ENCODE measurements around the gene TMCC3. TPM values are rescaled to one million over a fixed set of nuclear protein-coding genes. Genes with fewer than 3 reads are reported as not detected.
A peak's percentile ranks its signal among the peaks of the same experiment; 100 is the strongest.

Gene TMCC3
- total and polyA plus RNA-seq, 2 experiments from 2014 or later = 1.4 to 3.6 TPM

- Mint-ChIP-seq H3K27me3 (ENCODE audit: insufficient read depth, low read depth, poor library complexity) (no peaks in the 10 kb centered on the region), H3K4me3 (no peak overlapping the region), H3K36me3 (ENCODE audit: low read depth) (no peaks in the 10 kb centered on the region), H3K9me3 (peaks cover 15% of the 10 kb centered on the region; the same call in 2 of the 3 replicates), H3K27ac (peak overlapping the region; percentile 41; the same call in 1 of the 2 replicates), H3K4me1 (no peaks in the 10 kb centered on the region)
- DNase-seq (ENCODE audit: low spot score) = no peak
- H3K4me3 ChIP-seq = no peak overlapping the region
- no peaks in the 10 kb centered on the region for H3K79me2 ChIP-seq (replicated peaks; ENCODE audit: insufficient read depth)
- TF ChIP-seq ZNF462 (CRISPR knock-in tag; IDR thresholded peaks at IDR 0.05) = no peak
- TF ChIP-seq JUNB (IDR thresholded peaks at IDR 0.05; ENCODE audit: unreplicated experiment) = no peak
- TF ChIP-seq ETS1 (IDR thresholded peaks at IDR 0.05) = no peak
- no peak for TF ChIP-seq ZNF114 (CRISPR knock-in tag; IDR thresholded peaks at IDR 0.05)
- TF ChIP-seq, protein P1, sequence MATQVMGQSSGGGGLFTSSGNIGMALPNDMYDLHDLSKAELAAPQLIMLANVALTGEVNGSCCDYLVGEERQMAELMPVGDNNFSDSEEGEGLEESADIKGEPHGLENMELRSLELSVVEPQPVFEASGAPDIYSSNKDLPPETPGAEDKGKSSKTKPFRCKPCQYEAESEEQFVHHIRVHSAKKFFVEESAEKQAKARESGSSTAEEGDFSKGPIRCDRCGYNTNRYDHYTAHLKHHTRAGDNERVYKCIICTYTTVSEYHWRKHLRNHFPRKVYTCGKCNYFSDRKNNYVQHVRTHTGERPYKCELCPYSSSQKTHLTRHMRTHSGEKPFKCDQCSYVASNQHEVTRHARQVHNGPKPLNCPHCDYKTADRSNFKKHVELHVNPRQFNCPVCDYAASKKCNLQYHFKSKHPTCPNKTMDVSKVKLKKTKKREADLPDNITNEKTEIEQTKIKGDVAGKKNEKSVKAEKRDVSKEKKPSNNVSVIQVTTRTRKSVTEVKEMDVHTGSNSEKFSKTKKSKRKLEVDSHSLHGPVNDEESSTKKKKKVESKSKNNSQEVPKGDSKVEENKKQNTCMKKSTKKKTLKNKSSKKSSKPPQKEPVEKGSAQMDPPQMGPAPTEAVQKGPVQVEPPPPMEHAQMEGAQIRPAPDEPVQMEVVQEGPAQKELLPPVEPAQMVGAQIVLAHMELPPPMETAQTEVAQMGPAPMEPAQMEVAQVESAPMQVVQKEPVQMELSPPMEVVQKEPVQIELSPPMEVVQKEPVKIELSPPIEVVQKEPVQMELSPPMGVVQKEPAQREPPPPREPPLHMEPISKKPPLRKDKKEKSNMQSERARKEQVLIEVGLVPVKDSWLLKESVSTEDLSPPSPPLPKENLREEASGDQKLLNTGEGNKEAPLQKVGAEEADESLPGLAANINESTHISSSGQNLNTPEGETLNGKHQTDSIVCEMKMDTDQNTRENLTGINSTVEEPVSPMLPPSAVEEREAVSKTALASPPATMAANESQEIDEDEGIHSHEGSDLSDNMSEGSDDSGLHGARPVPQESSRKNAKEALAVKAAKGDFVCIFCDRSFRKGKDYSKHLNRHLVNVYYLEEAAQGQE (IDR thresholded peaks at IDR 0.05; ENCODE audit: unreplicated experiment) = no peak
- no peak for TF ChIP-seq EZH2 (IDR thresholded peaks at IDR 0.05; ENCODE audit: low read depth, unreplicated experiment)
- no peak for TF ChIP-seq CTCF (conservative IDR thresholded peaks at IDR 0.05; ENCODE audit: low read depth in 2 of 2)
- no peak for TF ChIP-seq EZH2phosphoT487 (IDR thresholded peaks at IDR 0.05; ENCODE audit: unreplicated experiment)
- no peak for TF ChIP-seq STAT1 (IDR thresholded peaks at IDR 0.05; ENCODE audit: unreplicated experiment)
- TF ChIP-seq ZNF331 (CRISPR knock-in tag; IDR thresholded peaks at IDR 0.05; ENCODE audit: low read depth) = no peak
- TF ChIP-seq NANOG (IDR thresholded peaks at IDR 0.05; ENCODE audit: borderline replicate concordance) = no peak
- TF ChIP-seq CREB1 (CRISPR knock-in tag; IDR thresholded peaks at IDR 0.05; ENCODE audit: low read depth) = no peak
- no peak for TF ChIP-seq POLR2AphosphoS5 (IDR thresholded peaks at IDR 0.05; ENCODE audit: low read depth)
- no peaks in the 10 kb centered on the region for H3K27me3 ChIP-seq (ENCODE audit: insufficient read depth)
- H3K4me1 ChIP-seq (ENCODE audit: insufficient read depth) = peaks cover 7% of the 10 kb centered on the region; the same call in 1 of the 2 replicates
- H4K20me1 ChIP-seq (replicated peaks; ENCODE audit: insufficient read depth) = no peaks in the 10 kb centered on the region
- no peak overlapping the region for H2AFZ ChIP-seq
- no peak overlapping the region for H3K27ac ChIP-seq (ENCODE audit: low read depth)
- no peak overlapping the region for H3K4me2 ChIP-seq
- no peaks in the 10 kb centered on the region; the same call in 1 of the 2 replicates for H3K9me2 ChIP-seq (ENCODE audit: insufficient read depth)
- no peaks in the 10 kb centered on the region for H3F3A ChIP-seq (replicated peaks; ENCODE audit: low read depth)
- H3K36me3 ChIP-seq (ENCODE audit: insufficient read depth) = no peaks in the 10 kb centered on the region
- no peak for ATAC-seq
Observed at GRCh38 chr12:94623161-94623920, 27.0 kb downstream of the TMCC3 start.

Data from GM23338 (cell line).